KBM-7 (cell line): ENCODE data around the gene THNSL1.
"Not testable (repeated sequence)": the region's sequence is repeated elsewhere in the genome, so short reads cannot be mapped to it uniquely, and the experiment has no call there.

Source experiments
- DNase-seq: peaks from one replicate; pipeline ENCODE4 v3.0.0-alpha.2; 2015
- in situ Hi-C: fragments of 300-500 bp; cut with MboI; formaldehyde crosslinking; loops from 2 replicates; pipeline ENCODE4 v1.14.3; 2020; ENCODE audit warnings: low sequenced_read_pairs, low pct_unique_long_range_greater_than_20kb, mixed read lengths

The THNSL1 gene, protein sequence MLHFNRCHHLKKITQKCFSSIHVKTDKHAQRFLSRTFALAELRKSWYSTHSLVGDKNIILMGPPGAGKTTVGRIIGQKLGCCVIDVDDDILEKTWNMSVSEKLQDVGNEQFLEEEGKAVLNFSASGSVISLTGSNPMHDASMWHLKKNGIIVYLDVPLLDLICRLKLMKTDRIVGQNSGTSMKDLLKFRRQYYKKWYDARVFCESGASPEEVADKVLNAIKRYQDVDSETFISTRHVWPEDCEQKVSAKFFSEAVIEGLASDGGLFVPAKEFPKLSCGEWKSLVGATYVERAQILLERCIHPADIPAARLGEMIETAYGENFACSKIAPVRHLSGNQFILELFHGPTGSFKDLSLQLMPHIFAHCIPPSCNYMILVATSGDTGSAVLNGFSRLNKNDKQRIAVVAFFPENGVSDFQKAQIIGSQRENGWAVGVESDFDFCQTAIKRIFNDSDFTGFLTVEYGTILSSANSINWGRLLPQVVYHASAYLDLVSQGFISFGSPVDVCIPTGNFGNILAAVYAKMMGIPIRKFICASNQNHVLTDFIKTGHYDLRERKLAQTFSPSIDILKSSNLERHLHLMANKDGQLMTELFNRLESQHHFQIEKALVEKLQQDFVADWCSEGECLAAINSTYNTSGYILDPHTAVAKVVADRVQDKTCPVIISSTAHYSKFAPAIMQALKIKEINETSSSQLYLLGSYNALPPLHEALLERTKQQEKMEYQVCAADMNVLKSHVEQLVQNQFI

DNA sequence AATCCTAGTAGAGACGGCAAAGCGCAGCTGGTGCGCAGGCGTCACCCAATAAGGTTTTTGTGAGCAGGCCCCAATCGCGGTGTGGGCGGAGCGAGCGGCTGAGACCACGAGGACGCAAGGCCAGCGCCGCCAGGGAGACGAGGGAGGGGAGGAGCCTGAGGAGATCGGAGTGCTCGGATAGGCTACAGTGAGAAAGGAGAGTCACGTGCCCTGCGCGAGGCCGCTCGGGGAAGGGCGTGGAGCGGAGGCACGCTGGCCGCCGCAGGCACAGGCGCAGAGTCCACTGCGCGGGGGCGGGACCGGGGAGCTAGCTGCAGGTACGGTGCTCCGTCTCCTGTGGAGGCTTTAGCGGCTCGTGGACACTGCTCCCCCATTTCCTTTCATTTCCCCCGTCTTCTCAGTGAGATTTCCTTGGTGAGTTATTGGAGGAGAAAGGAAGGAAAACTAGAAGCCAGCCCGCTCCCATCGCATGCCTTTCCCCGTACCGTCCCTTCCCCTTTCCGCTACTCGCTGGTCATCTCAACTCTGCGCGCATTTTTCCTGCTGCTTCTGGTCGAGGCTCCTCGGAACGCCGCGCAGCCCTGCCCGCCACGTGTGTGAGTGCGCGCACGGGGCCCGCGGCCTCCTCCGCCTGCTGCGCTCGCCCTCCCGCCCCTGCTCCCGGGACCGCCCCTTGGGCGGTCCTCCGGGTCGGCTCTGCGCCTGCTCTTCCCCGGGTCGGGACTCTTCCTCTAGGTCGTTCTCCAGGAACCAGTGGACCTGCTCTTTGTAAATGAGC lies at the start of gene THNSL1:
Gene THNSL1, plus strand, starts transcription at position 237 of the 778 bp plus-strand sequence. CDS start 6,612 bp downstream, outside the sequence.
- peak; percentile 99 for DNase-seq
- in situ Hi-C loops: no loop called here

DNA sequence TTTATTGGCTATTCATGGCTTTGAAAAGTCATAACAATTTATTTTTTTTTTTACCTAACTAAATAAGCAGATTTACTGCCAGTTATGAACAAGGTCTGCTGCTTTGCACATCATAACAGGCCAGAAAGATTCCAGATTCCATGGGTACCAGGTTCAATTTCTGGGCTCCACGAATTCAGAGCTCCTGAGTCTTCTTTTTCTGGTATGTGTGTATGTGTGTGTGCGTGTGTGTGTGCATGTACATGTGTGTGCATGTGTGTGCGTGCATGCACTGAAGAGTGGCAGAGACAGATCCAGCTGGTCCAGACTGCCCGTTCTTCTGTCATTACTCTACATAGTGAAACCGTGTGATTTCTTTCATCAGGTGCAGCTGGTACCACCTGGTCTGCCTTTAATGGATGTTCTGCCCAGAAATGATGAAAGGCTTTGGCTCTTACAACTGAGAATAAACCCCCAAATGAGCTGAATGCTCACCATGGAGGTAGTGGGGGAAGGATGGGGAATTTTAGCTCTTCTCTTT lies 49.4 kb upstream of the THNSL1 start:
- DNase-seq: no peak
- in situ Hi-C loops: no loop called here

DNA sequence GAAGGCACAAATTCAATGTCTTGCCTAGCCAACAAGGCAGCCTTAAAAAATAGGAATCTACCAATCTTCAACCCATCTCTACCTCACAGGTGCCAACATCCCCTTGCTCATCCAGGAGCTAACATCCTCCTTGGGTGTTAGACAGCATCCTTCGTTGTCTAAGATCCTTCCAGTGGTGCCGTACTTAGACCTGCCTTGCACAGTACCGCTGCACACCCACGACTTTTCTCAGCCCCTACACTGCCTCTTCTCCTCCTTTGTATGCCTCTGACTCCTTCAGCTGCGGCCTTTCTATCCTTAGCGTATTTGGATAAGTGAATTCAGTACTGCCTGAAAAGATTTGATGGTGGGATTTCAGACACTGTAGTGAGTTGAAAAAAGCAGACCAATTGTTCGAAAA lies 48.1 kb upstream of the THNSL1 start:
- in situ Hi-C loops: no loop called here
- no peak for DNase-seq

DNA sequence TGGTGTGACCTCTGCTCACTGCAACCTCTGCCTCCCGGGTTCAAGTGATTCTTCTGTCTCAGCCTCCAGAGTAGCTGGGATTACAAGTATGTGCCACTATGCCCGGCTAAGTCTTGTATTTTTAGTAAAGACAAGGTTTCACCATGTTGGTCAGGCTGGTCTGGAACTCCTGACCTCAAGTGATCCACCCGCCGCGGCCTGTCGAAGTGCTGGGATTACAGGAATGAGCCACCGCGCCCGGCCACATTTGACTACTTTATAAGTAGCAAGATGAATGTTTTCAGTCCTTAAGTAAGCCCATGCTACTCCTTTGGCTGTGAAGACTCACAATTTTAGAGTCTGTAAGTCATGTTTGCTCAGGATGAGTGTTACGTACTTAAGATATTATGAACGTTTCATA lies 47.5 kb upstream of the THNSL1 start:
- DNase-seq, in situ Hi-C loops: not testable (repeated sequence)

DNA sequence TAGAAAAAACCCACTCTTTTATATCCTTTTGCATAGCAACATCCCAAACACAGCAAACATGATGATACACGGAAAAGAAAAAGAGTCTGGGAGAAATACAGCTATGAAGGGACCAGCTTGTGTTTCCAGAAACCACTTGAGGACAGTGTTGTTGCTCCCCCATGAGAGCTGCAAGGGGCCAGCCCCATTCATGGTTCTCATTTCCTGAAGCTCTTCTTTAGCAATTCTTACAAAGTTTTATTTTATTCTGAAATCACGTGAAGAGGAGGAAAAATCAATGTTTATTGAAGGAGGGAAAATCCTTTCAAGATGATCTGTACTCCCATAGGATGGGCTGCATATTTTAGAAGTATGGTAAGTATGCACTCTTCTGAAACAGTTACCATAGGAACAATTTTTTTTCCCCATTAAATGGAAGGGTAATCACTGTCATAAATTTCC lies 46.6 kb upstream of the THNSL1 start:
- in situ Hi-C loops: no loop called here
- no peak for DNase-seq

DNA sequence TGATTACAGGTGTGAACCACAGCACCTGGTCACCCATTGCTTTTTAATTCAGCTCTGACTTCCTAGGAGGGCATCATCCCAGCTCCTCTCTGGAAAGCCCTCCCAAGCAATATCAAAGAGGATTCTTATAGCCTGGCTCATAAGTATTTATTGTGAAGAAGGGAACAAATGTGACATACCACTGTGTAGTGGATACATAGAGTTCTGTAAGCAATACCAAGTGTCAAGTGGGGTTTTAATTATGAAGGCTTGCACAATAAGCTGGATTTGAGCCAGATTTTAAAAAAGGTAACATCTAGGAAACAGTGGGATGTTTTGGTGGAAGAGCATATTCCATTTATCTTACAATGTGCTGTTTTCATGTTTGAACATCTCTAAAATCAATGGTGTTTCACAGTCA lies 45.0 kb upstream of the THNSL1 start:
- in situ Hi-C loops: no loop called here
- DNase-seq: no peak

DNA sequence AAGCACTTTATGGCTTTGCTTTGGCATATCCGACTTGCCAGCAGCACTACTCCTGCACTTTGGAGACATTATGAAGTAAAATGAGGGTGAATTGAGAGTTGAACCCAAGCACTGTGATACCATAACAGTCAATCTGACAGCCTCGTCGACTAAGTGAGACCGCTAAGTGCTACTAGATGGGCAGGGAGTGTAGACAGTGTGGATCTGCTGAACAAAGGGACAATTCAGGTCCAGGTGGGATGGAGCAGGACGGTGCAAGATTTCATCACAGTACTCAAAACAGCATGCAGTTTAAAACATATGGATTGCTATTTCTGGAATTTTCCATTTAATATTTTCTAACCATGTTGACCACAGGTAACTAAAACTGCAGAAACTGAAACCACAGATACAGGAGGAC lies 43.2 kb upstream of the THNSL1 start:
- in situ Hi-C loops: no loop called here
- DNase-seq: no peak

DNA sequence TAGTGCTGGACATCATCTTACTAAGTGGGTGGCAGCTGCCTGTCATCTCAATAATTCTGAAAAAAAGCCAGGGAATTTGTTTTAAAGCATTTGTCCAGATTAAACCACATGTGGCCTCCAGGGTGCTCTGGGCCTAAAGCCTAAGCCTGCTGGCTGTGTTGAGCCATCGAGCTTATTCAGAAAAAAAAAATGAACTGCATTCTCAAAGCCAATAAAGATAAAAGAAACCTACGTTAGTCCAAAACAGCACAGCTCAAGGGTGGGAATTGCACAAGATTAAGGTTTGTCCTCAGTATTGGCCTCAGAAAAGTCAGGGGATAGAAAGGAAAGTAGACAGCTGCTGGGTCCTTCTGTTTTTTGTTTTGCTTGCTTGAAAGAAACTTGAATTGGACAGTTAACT lies 41.4 kb upstream of the THNSL1 start:
- in situ Hi-C loops: no loop called here
- DNase-seq: no peak

DNA sequence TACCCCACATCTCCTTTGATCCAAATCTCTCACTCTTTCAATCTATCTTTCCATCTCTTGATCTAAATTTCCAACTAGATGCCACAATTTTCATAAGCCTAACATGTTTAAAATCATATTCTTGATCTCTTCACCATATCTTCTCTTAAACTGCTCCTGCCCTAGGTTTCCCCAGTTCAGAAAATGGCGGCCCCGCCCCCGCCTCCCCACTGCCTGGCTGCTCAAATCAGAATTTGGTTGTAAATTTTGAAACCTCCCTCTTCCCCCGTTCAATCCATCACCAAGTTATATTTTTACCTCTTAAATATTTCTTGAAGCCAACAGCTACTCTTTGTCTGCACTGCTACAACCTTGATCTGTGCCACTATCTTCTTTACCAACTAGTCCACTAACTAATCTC lies 36.7 kb upstream of the THNSL1 start:
- no peak for DNase-seq
- in situ Hi-C loops: no loop called here

DNA sequence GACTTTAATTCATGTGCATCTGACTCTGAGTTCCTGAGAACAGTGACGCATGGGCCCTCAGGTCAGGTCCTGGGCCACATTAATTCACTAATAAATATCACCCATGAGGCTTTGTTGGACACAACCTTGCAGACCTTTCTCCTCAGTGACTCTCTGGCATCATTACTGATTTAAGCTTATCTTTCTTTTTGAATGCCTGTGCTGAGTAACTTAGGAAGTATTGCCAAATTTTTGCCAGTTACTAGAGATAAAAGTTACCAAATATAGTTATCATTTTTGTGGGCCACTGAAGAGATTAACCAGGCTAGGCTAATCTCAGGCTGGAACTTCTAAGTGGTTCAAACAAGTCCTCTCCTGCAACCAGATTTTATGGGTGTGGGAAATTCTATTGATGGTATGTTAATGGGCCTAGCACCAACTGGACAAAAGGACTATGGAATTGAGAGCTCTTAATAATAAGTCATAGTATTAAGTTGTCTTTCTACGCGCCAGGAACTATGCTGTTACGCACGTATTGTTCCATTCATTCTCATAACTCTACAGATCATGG lies 35.2 kb upstream of the THNSL1 start:
- in situ Hi-C loops: no loop called here
- no peak for DNase-seq

DNA sequence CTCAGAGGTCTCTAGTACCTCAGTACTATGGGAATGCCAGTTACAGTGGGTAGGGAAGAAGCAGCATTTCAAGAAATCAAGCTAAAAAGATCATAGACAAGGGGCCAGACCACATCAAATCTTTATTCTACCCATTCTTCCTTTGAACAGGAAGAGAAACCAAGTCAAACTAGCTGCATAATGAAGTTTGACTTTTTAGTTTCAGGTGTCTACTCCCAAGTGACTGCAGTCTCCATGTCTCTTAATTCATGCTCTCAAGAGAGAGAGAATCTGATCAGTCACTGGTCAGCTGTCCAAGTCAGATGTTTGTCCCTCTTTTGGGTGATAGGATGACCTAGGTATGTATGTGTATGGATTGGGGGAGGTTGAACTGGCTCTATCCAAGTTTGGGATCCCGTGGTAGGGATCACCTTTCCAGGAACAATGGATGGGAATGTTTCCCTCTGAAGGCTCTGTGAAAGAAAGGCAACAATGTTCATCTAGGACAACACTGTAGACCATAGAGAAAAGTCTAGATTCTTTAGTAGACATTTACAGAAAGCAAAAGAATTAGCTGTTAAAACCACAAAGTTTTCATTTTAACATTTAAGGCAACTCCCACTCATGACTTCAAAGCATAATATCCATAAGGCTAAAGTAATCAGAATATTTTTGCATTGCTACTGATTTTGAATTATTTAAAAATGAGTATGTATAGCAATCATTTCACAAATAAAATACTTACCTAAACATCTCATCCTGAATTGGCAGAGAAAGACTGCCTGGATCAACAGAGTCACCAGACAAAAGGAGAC lies 33.9 kb upstream of the THNSL1 start:
- no peak for DNase-seq
- in situ Hi-C loops: no loop called here

DNA sequence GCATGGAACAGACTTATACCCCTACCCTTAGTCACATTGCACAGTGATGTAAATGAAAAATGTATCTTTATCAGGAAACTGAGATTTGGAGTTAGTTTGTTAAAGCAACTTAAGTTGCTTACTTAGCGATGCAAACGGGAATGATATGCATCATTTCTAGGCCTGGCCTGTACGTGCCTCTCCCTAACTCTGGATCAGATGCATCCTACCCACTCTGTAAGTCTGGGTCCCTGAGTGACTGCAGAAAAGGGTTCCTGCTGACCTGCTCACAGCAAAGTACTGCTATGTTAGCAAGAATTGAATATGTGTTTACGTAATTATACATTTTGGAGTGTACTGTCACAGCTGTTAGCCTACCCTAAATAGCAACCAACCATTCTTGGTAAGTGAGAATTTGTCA lies 33.3 kb upstream of the THNSL1 start:
- DNase-seq: no peak
- in situ Hi-C loops: no loop called here

DNA sequence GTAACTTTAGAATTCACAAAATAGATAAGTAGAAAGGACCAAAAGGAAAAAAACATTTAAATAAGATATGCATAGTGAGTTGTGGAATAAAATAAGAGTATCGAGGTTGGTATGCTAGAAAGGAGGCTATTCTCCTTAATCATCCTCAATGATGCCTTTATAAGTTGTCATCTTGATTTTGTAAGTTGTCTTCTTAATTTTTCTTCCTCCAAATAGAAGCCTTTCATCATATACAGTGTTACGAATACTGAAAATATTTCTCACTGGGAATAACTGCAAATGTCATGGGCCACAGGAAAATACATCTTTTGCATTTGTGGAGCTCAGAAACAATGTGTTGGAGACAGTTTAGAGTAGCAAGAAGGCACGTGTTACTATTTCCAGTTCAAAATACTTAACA lies 32.5 kb upstream of the THNSL1 start:
- DNase-seq: no peak
- in situ Hi-C loops: no loop called here

DNA sequence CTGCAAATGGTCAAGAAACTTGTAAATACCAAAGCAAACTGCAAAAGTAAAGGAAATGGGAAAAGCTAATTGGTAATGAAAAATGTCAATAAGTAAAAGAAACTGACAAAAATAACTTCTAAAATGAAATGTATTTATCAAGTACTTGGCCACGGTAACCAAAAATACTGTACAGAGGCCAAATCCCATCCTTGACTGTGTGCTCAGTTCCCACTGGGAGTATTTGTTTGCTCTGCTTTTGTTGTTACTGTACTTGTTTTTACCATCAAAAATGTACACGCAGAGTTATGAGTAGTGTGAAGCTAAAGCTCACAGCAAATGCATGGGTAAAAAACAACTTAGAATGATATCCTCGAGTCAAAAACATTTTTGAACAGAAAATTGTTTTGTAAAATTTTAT lies 31.5 kb upstream of the THNSL1 start:
- DNase-seq: no peak
- in situ Hi-C loops: no loop called here

DNA sequence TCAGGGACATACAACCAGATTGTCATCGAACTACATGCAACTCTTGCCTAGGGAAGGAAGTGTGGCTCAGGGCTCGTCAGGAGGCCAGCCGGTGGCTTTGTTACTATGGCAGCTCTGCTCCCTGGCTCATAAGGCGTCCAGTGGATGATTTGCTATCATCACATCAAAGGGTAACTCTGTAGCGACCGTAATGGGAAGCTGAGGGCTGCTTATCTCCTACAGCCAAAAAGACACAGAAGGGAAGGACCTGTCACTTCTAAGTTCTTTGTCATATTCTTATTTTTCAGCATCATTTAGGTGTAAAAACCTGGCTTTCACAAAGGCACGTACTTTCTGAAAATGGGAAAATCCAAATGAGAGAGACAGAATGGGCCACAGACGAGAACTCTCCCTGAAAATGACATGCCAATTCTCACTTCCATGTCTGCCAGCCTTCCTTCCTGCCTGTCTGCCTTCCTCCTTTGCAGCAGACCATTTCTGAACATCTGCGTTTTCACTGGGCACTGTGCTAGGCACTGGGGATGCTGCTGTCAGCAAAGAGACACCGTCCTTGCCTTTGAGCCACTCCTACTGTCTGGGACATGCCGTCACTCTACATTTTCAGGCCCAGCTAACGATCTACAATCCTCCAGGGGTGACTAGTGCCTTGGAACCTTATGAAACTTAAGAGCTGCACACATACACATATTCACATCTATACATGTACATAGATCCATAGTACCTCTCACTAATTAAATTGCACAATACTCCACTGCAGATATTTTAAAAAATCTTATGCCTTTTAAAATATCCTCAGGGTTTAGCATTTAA lies 27.4 kb upstream of the THNSL1 start:
- peak; percentile 28 for DNase-seq
- in situ Hi-C loops: no loop called here

DNA sequence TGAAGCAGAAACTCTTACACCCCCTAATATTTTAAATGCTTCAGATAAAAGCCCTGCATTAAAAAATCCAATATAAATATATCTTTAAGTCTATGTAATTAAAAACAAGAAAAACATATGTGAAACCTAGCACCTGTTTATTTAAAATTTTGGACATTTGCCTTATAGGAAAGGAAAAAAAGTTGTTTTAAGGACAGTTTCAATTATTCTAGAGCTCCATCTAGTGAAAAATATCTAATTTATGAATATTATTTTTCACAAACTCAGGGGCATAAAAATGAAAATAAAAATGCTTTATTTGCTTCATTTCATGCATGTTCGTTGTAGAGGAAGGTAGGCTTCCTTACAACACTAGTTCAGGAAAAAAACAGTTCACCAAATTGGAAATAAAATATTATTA lies 26.5 kb upstream of the THNSL1 start:
- in situ Hi-C loops: no loop called here
- no peak for DNase-seq

DNA sequence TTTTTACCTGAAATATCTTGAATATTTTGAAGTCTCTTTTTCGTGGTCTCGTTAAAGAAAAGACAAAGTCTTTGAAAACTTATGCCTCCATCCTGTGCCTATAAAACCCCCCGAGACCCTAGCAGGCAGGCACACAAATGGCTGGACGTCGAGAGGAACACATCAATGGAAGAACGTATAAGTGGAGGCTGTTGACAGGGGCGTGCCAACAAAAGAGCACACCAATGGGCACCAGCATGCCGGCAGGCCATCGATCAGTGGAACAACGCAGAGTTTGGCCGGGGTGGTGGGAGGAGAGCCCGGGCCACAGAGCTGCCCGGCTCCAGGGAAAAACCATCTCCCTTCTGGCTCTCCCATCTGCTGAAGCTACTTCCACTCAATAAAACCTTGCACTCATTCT lies 25.1 kb upstream of the THNSL1 start:
- in situ Hi-C loops: no loop called here
- no peak for DNase-seq
